A673 (cell line): ENCODE data around the gene AMBRA1.

Experiments used
- EZH2 ChIP-seq: fragments of 200-600 bp; sonication (generic); IDR thresholded peaks from 2 replicates; pipeline ENCODE4 v1.6.1; 2017; ENCODE audit warnings: borderline replicate concordance, low read depth, mild to moderate bottlenecking, mixed read lengths, antibody characterized with exemption, low read length; ENCODE audit not compliant: poor library complexity, severe bottlenecking
- TF ChIP-seq, protein P1 (sequence below): fragments of 300-800, 200-600 bp; sonication (generic); conservative IDR thresholded peaks from 2 replicates; pipeline ENCODE4 v1.5.1; 2017; ENCODE audit warnings: low read depth, mild to moderate bottlenecking, antibody characterized with exemption, low read length, moderate library complexity, mixed read lengths

- TF ChIP-seq, protein P1, sequence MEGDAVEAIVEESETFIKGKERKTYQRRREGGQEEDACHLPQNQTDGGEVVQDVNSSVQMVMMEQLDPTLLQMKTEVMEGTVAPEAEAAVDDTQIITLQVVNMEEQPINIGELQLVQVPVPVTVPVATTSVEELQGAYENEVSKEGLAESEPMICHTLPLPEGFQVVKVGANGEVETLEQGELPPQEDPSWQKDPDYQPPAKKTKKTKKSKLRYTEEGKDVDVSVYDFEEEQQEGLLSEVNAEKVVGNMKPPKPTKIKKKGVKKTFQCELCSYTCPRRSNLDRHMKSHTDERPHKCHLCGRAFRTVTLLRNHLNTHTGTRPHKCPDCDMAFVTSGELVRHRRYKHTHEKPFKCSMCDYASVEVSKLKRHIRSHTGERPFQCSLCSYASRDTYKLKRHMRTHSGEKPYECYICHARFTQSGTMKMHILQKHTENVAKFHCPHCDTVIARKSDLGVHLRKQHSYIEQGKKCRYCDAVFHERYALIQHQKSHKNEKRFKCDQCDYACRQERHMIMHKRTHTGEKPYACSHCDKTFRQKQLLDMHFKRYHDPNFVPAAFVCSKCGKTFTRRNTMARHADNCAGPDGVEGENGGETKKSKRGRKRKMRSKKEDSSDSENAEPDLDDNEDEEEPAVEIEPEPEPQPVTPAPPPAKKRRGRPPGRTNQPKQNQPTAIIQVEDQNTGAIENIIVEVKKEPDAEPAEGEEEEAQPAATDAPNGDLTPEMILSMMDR, result no peak
- TF ChIP-seq EZH2, result no peak
Observed at GRCh38 chr11:46350695-46351094, 243.1 kb downstream of the AMBRA1 start.
